Loucy (cell line): Measurements from ENCODE around the gene POLR2L.

ENCODE experiments used
- H2AFZ ChIP-seq: fragments of 200-600 bp; sonication (generic); 2 replicates; pipeline ENCODE4 v1.6.0; 2016; ENCODE audit warnings: antibody characterized with exemption, mild to moderate bottlenecking, low read length, moderate library complexity
- H3F3A ChIP-seq: fragments of 200-600 bp; 2 replicates; pipeline ENCODE4 v1.6.0; 2016; ENCODE audit warnings: antibody characterized with exemption, low read depth, mild to moderate bottlenecking
- H3K27me3 ChIP-seq: fragments of 200-600 bp; sonication (generic); 2 replicates; pipeline ENCODE4 v1.6.1; 2014; ENCODE audit warnings: low read length, mild to moderate bottlenecking; ENCODE audit not compliant: insufficient read depth, poor library complexity, severe bottlenecking
- H3K36me3 ChIP-seq: fragments of 200-600 bp; sonication (generic); 2 replicates; pipeline ENCODE4 v1.6.1; 2016; ENCODE audit warnings: low read length; ENCODE audit not compliant: insufficient read depth
- H3K4me1 ChIP-seq: fragments of 200-600 bp; sonication (generic); 2 replicates; pipeline ENCODE4 v1.5.1; 2014; ENCODE audit warnings: low read length, mild to moderate bottlenecking; ENCODE audit not compliant: insufficient read depth, poor library complexity, severe bottlenecking
- H3K4me2 ChIP-seq: fragments of 200-600 bp; sonication (generic); 2 replicates; pipeline ENCODE4 v1.6.0; 2014; ENCODE audit warnings: antibody characterized with exemption, low read length, low read depth, mild to moderate bottlenecking; ENCODE audit not compliant: poor library complexity, severe bottlenecking
- H3K4me3 ChIP-seq: fragments of 200-600 bp; sonication (generic); 2 replicates; pipeline ENCODE4 v1.5.1; 2014; ENCODE audit warnings: low read length, mild to moderate bottlenecking, mixed read lengths; ENCODE audit not compliant: poor library complexity, severe bottlenecking
- H3K79me2 ChIP-seq: fragments of 200-600 bp; sonication (generic); 2 replicates; pipeline ENCODE4 v1.6.1; 2014; ENCODE audit warnings: low read length; ENCODE audit not compliant: insufficient read depth
- H3K9ac ChIP-seq: fragments of 200-600 bp; sonication (generic); 2 replicates; pipeline ENCODE4 v1.6.0; 2014; ENCODE audit warnings: mild to moderate bottlenecking, low read depth, low read length, moderate library complexity; ENCODE audit not compliant: poor library complexity, severe bottlenecking
- H3K9me2 ChIP-seq: fragments of 200-600 bp; sonication (generic); replicated peaks from 2 replicates; pipeline ENCODE4 v1.6.1; 2016; ENCODE audit warnings: low read depth, low read length, mixed read lengths
- H3K9me3 ChIP-seq: fragments of 200-600 bp; sonication (generic); 2 replicates; pipeline ENCODE4 v1.6.1; 2014; ENCODE audit warnings: mild to moderate bottlenecking, antibody characterized with exemption, low read length, low read depth; ENCODE audit not compliant: insufficient read depth
- H4K20me1 ChIP-seq: fragments of 200-600 bp; sonication (generic); 2 replicates; pipeline ENCODE4 v1.6.0; 2014; ENCODE audit warnings: antibody characterized with exemption, low read length, mild to moderate bottlenecking; ENCODE audit not compliant: insufficient read depth, poor library complexity, severe bottlenecking
- CTCF ChIP-seq: fragments of 200-600 bp; sonication (generic); conservative IDR thresholded peaks from 2 replicates; pipeline ENCODE4 v1.5.1; 2014; ENCODE audit warnings: mild to moderate bottlenecking, antibody characterized with exemption, low read length
- EZH2phosphoT487 ChIP-seq: fragments of 200-600 bp; IDR thresholded peaks from 2 replicates; pipeline ENCODE4 v1.6.1; 2018; ENCODE audit warnings: antibody characterized with exemption, mild to moderate bottlenecking, moderate library complexity, borderline replicate concordance

POLR2L gene

GRCh38 chr11:831961-832528 is 10.3 kb downstream of the POLR2L start:
- peaks cover 5% of the 10 kb centered on the region for H4K20me1 ChIP-seq
- TF ChIP-seq CTCF (no peak), EZH2phosphoT487 (no peak)
- peaks cover 11% of the 10 kb centered on the region; the same call in 1 of the 2 replicates for H3K79me2 ChIP-seq
- H2AFZ ChIP-seq, result no peak overlapping the region
- H3K27me3 ChIP-seq, result no peaks in the 10 kb centered on the region
- H3K4me2 ChIP-seq, result peak overlapping the region; percentile 76
- H3K4me3 ChIP-seq, result peak overlapping the region; percentile 77
- H3F3A ChIP-seq, result no peaks in the 10 kb centered on the region
- H3K9me3 ChIP-seq, result no peaks in the 10 kb centered on the region
- H3K4me1 ChIP-seq, result peaks cover 26% of the 10 kb centered on the region
- H3K36me3 ChIP-seq, result no peaks in the 10 kb centered on the region
- H3K9me2 ChIP-seq, result no peaks in the 10 kb centered on the region
- peak overlapping the region; percentile 77 for H3K9ac ChIP-seq

- Histone ChIP-seq H2AFZ (no peak overlapping the region), H3K27me3 (no peaks in the 10 kb centered on the region)
Measured at GRCh38 chr11:831118-831864, 11.0 kb downstream of the POLR2L start.

More at GRCh38 chr11:831118-831864, 11.0 kb downstream of the POLR2L start:
- Histone ChIP-seq H3K79me2 (peaks cover 11% of the 10 kb centered on the region; the same call in 1 of the 2 replicates), H4K20me1 (peaks cover 5% of the 10 kb centered on the region), H3K36me3 (no peaks in the 10 kb centered on the region), H3K4me3 (no peak overlapping the region), H3F3A (no peaks in the 10 kb centered on the region), H3K9ac (no peak overlapping the region), H3K9me3 (no peaks in the 10 kb centered on the region), H3K4me2 (no peak overlapping the region), H3K9me2 (no peaks in the 10 kb centered on the region), H3K4me1 (peaks cover 29% of the 10 kb centered on the region)
- TF ChIP-seq CTCF, result no peak
- no peak for TF ChIP-seq EZH2phosphoT487
